Suprapubic skin (tissue), 4 donors: ENCODE results near the gene DNAH9. TPM values are rescaled to one million over a fixed set of nuclear protein-coding genes. Genes with fewer than 3 reads are reported as not detected.
A peak's percentile ranks its signal among the peaks of the same experiment; 100 is the strongest.
"Not testable (repeated sequence)": the region's sequence is repeated elsewhere in the genome, so short reads cannot be mapped to it uniquely, and the experiment has no call there.

Experiments
- DNase-seq, 2 donors: peaks; one replicate each; pipeline ENCODE4 v3.0.0-alpha.2; 2019; ENCODE audit warnings: low spot score in 2 of 2
- H3K27ac ChIP-seq: fragments of 200-600 bp; sonication (generic); one replicate; pipeline ENCODE4 v1.5.1; 2019
- H3K27me3 ChIP-seq: fragments of 200-600 bp; sonication (generic); one replicate; pipeline ENCODE4 v1.5.1; 2019
- H3K36me3 ChIP-seq: fragments of 200-600 bp; sonication (generic); one replicate; pipeline ENCODE4 v1.5.1; 2019
- H3K4me1 ChIP-seq: fragments of 200-600 bp; sonication (generic); one replicate; pipeline ENCODE4 v1.5.1; 2019
- H3K4me3 ChIP-seq: fragments of 200-600 bp; sonication (generic); one replicate; pipeline ENCODE4 v1.5.1; 2019; ENCODE audit warnings: mild to moderate bottlenecking
- H3K9me3 ChIP-seq: fragments of 200-600 bp; sonication (generic); one replicate; pipeline ENCODE4 v1.5.1; 2019
- EP300 ChIP-seq: sonication (generic); formaldehyde crosslinking; IDR thresholded peaks from one replicate; pipeline ENCODE4 v1.6.1; 2017; ENCODE audit warnings: antibody characterized with exemption
- POLR2A ChIP-seq, 2 donors: fragments of 450-650 bp; IDR thresholded peaks; one replicate each; pipeline ENCODE4 v1.6.1; 2017; ENCODE audit warnings: antibody characterized with exemption in 2 of 2, mild to moderate bottlenecking in 2 of 2, moderate library complexity in 2 of 2
- POLR2AphosphoS5 ChIP-seq, 3 donors: sonication (generic); formaldehyde crosslinking; IDR thresholded peaks; one replicate each; pipeline ENCODE4 v1.6.1; 2017; ENCODE audit warnings: antibody characterized with exemption in 3 of 3
- WGBS: methylation state at CpG from one replicate; pipeline ENCODE4 v1.1.5; 2018; 5-methylcytosine and 5-hydroxymethylcytosine counted together
- total RNA-seq, 4 donors: library from RNA; depleted of rRNA; stranded (reverse); fragments of >200 nt; gene quantifications; one replicate each; pipeline ENCODE4 v1.1.0, GENCODE V29; 2016
- TF ChIP-seq, protein P1 (sequence below), 2 donors: fragments of 200-600 bp in 1 of 2; fragments of 450-650 bp in 1 of 2; sonication (generic) in 1 of 2; IDR thresholded peaks; one replicate each; pipeline ENCODE4 v1.5.1; 2016 to 2019; ENCODE audit warnings: antibody characterized with exemption in 2 of 2, mild to moderate bottlenecking in 1 of 2, moderate library complexity in 1 of 2

The DNAH9 gene
- total RNA-seq, 4 donors from 2014 or later, result 3.0 to 14.2 (median 4.1) TPM

DNA sequence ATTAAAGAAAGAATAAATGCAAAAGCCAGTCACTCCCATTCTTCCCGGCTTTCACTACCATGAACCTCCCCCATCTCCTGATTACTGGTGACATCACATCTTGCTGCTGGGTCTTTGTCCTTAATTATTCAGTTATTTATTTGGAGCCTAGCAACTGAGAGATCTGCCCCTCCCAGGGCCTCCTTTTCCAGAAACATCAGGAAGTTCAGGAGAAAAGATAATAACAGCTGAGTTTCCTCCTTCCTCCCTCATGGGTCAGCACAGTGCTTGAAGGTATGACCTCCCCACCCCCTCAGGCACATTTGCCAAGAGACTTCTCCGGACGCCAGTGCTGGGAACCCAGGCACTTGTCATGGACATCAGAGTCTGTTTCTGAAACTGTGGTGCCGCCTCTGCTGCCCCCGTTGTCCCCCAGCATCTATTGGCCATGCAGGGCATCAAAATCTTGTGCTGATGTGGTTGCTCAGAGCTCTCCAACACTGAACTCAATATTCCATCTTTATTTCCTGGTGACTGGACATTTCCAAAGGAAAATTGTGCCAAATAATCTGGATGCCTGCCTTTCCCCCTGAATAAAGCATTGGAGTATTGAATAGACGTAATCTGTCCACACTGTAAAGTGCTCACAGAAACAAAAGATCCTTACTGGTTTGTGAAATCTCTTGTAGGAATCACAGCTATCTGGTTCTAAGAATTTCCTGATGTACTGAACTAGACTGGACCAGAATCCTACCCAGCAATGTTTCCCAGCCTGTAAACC, 327.2 kb downstream of the DNAH9 start:
- Histone ChIP-seq H3K36me3 (no peaks in the 10 kb centered on the region), H3K27ac (no peak overlapping the region)
- no peak for TF ChIP-seq POLR2A (IDR thresholded peaks at IDR 0.05)
- TF ChIP-seq, protein P1, sequence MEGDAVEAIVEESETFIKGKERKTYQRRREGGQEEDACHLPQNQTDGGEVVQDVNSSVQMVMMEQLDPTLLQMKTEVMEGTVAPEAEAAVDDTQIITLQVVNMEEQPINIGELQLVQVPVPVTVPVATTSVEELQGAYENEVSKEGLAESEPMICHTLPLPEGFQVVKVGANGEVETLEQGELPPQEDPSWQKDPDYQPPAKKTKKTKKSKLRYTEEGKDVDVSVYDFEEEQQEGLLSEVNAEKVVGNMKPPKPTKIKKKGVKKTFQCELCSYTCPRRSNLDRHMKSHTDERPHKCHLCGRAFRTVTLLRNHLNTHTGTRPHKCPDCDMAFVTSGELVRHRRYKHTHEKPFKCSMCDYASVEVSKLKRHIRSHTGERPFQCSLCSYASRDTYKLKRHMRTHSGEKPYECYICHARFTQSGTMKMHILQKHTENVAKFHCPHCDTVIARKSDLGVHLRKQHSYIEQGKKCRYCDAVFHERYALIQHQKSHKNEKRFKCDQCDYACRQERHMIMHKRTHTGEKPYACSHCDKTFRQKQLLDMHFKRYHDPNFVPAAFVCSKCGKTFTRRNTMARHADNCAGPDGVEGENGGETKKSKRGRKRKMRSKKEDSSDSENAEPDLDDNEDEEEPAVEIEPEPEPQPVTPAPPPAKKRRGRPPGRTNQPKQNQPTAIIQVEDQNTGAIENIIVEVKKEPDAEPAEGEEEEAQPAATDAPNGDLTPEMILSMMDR (IDR thresholded peaks at IDR 0.05), result no peak
- no peak for TF ChIP-seq POLR2AphosphoS5 (IDR thresholded peaks at IDR 0.05)
- TF ChIP-seq EP300, result no peak

DNA sequence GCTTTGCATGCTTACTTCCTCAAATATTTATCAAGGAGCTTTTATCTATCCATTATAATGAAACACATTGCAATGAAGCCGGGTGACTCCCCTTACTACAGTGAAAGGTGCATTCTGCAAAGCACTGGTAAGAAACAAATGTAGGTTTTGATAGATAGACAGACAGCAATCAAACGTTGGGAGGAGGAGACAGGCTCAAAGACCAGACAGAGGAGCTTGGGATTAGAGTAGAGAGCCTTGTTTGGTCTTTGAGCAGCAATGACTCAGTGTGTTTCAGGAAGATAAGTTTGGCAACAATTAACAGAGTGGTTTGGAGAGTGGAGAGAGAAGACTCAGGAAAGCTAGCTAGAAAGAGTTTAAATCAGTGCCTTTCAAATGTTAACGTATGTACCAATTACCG, 330.2 kb downstream of the DNAH9 start:
- Histone ChIP-seq H3K9me3 (no peaks in the 10 kb centered on the region), H3K36me3 (no peaks in the 10 kb centered on the region), H3K4me1 (no peaks in the 10 kb centered on the region), H3K27ac (no peak overlapping the region), H3K27me3 (no peaks in the 10 kb centered on the region), H3K4me3 (no peak overlapping the region)
- WGBS, result 58% methylated on average over 4 of the region's 4 CpGs
- TF ChIP-seq POLR2AphosphoS5 (IDR thresholded peaks at IDR 0.05) (no peak), EP300 (no peak), POLR2A (IDR thresholded peaks at IDR 0.05) (no peak)
- TF ChIP-seq, protein P1 (IDR thresholded peaks at IDR 0.05), result no peak
- no peak for DNase-seq

More for the DNA sequence above, 327.2 kb downstream of the DNAH9 start:
- no peak for DNase-seq
- H3K4me3 ChIP-seq, result no peak overlapping the region
- H3K4me1 ChIP-seq, result no peaks in the 10 kb centered on the region
- WGBS, result 70% methylated on average over 6 of the region's 6 CpGs
- no peaks in the 10 kb centered on the region for H3K27me3 ChIP-seq
- H3K9me3 ChIP-seq, result no peaks in the 10 kb centered on the region

DNA sequence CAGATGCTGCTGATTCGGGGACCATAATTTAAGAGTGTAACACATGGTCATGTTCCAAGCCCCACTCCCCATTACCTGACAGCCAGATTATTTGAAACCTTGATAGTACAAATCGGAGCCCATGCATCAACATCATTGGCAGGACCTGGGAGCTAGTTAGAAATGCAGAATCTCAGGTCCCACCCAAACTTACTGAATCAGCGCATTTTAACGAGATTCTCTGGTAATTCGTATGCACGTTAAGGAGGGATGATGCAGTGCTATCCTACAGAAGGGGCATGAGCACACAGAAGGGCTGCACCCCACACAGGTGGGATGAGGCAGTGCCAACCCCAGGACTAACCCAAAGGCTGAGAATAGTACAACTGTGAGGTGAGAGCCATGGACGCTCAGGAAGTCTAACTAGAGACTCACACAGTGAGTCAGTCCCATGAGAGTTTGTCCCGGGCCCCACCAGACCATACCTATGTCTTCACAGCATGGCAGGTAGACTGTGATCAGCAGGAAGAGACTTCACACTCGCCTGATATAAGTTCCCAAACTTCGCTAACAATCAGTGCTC, 334.1 kb downstream of the DNAH9 start:
- Histone ChIP-seq H3K4me1 (no peaks in the 10 kb centered on the region), H3K4me3 (no peak overlapping the region), H3K36me3 (no peaks in the 10 kb centered on the region), H3K9me3 (no peaks in the 10 kb centered on the region), H3K27ac (no peak overlapping the region), H3K27me3 (no peaks in the 10 kb centered on the region)
- no peak for DNase-seq
- 98% methylated on average over 10 of the region's 10 CpGs for WGBS
- TF ChIP-seq POLR2AphosphoS5 (IDR thresholded peaks at IDR 0.05) (no peak), EP300 (no peak), POLR2A (IDR thresholded peaks at IDR 0.05) (no peak)
- TF ChIP-seq, protein P1 (IDR thresholded peaks at IDR 0.05), result no peak

DNA sequence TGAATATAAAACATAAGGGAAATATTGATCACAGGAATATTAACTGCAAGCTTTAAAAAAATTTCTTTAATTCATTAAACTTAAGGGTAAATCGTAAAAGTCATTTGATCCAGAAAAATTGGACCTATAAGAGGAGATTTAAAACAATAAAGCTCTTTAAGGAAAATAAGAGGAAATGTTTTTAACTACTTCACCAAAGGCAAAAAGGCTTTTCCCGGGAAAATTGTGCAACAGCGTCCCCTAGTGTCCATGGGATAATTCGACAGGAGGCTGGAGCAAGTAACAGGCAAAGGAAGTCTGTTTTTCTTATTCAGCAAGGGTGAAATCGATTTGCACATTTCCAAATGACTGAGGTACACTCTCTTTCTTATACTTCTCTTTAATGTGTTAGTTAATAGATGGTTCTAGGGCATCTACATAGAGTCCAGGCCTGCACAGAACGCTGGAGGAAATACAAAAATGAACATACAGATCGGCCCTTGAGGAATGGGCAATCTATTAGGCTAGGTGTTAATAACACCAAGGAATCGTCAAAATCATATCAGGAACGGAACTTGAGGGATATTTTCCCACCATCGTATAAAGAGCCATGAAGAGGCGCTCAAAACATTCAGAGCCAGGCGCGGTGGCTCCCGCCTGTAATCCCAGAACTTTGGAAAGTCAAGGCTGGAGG, 337.6 kb downstream of the DNAH9 start:
- Histone ChIP-seq H3K9me3 (no peaks in the 10 kb centered on the region), H3K27me3 (no peaks in the 10 kb centered on the region), H3K4me1 (no peaks in the 10 kb centered on the region), H3K36me3 (no peaks in the 10 kb centered on the region), H3K4me3 (no peak overlapping the region), H3K27ac (no peak overlapping the region)
- no peak for DNase-seq
- WGBS, result 40% methylated on average over 14 of the region's 14 CpGs
- TF ChIP-seq EP300, result no peak
- TF ChIP-seq, protein P1 (IDR thresholded peaks at IDR 0.05), result peak; percentile 75 to 86

DNA sequence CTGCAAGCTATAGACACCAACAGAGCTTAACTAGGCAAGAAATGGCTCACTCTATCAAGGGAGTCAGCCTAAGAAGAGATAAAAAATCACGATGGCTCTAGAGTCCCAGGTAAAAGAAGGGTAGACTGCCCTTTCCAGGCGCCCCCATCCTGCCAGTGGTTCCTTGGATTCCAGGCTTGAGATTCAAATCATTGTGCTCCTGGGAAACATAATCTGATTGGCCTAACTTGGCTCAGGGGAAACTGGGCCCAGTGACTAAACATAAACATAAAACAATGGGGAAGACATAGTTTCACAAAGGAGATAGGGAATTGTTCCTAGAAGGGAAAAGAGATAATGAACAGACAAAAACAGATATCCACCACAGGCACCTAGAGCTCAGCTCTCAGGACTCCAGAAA, 342.6 kb downstream of the DNAH9 start:
- TF ChIP-seq POLR2A (IDR thresholded peaks at IDR 0.05), result no peak
- no peaks in the 10 kb centered on the region for H3K27me3 ChIP-seq
- no peaks in the 10 kb centered on the region for H3K9me3 ChIP-seq
- no peak overlapping the region for H3K27ac ChIP-seq
- WGBS, result 86% methylated on average over 2 of the region's 2 CpGs
- peaks cover 4% of the 10 kb centered on the region for H3K4me1 ChIP-seq
- no peaks in the 10 kb centered on the region for H3K36me3 ChIP-seq
- no peak overlapping the region for H3K4me3 ChIP-seq
- DNase-seq, result no peak

DNA sequence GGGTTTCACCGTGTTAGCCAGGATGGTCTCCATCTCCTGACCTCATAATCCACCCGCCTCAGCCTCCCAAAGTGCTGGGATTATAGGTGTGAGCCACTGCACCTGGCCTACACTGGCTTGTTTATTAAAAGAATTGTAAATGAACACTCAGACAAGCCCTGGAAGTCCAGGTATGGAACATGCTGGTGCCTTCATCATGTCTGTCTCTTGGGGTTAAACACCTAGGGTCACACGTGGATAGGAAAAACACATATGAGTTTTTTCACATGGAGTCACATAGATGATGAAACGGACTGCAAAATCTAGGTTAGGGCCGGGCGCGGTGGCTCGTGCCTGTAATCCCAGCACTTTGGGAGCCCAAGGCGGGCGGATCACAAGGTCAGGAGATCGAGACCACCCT, 344.8 kb downstream of the DNAH9 start:
- H3K27ac ChIP-seq, result peak overlapping the region; percentile 79
- H3K36me3 ChIP-seq, DNase-seq, H3K27me3 ChIP-seq, H3K9me3 ChIP-seq, H3K4me1 ChIP-seq, H3K4me3 ChIP-seq: not testable (repeated sequence)
- 94% methylated on average over 11 of the region's 11 CpGs for WGBS
